Left cardiac atrium (tissue), 4 donors: ENCODE data around the gene ARRDC4. TPM values are rescaled to one million over a fixed set of nuclear protein-coding genes. Genes with fewer than 3 reads are reported as not detected.

ENCODE experiments used
- ATAC-seq, 2 donors: fragments of 200-7000 bp; cut with Tn5 transposase; one replicate each; pipeline ENCODE4 v1.9.1; 2020; ENCODE audit warnings: mild to moderate bottlenecking in 2 of 2, moderate library complexity in 2 of 2
- DNase-seq: peaks from one replicate; pipeline ENCODE4 v3.0.0-alpha.2; 2020
- intact Hi-C, 2 donors: fragments of 100-400 bp; cut with DNase I; formaldehyde crosslinking; loops; one replicate each; pipeline versions ENCODE4 v1.14.1 to v1.15.1; 2022 to 2023
- long read RNA-seq: library from polyadenylated mRNA; unstranded; transcript quantifications from one replicate; pipeline ENCODE4 v2.0.0, GENCODE V29; 2021
- total RNA-seq, 2 donors: library from RNA; stranded (reverse); fragmentation: NEBNext Ultra II Directional; extraction: Animal tissue kit (Norgen Biotek cat#: 25700); gene quantifications; one replicate each; pipeline ENCODE4 v1.2.1, GENCODE V29; 2021
- donor health status: DM: no; HTN: yes; CAD: no.
- donor health status: DM: no; HTN: yes; CAD: no; lungs with severe emphysema.
- donor health status: DM: yes; HTN: yes; CAD: no.
- donor health status: Dilated cardiomyopathy.

Gene ARRDC4
- 10 to 100 TPM; 20.1 to 22.4 TPM for total RNA-seq
- long read RNA-seq, full-length matches to known transcripts = 3 of 5 reads
- long read RNA-seq, partial matches to known transcripts = 1 of 5 reads
- long read RNA-seq, other reads (novel, unspliced or antisense) = 1 of 5 reads

DNA sequence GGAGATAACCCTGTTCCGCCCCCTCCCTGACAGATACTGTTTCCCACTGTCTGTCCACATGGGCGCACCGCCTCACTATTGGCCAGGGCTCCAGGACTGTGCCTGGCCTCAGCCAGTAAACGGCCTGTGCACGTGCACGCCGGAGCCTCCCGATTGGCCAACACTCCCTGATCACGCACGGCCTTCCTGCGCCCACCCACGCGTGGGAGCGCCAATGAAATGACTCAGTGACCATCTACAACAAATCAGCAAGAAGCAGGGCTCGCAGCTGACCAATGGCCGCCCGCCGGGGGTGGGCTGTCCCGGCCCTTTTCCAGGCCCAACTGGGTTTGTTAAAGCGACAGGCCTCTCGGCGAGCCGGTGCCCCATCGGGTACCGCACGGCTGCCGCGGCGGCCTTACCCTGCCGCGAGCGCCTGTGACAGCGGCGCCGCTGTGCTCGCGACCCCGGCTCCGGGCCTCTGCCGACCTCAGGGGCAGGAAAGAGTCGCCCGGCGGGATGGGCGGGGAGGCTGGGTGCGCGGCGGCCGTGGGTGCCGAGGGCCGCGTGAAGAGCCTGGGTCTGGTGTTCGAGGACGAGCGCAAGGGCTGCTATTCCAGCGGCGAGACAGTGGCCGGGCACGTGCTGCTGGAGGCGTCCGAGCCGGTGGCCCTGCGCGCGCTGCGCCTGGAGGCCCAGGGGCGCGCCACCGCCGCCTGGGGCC, at the start of gene ARRDC4:
Gene ARRDC4 (plus strand): TSS at position 340 of the 703 bp plus-strand sequence. CDS start 159 bp downstream, at position 499.
- ATAC-seq = peak; percentile 97 to 99
- intact Hi-C loops = no loop called here

DNA sequence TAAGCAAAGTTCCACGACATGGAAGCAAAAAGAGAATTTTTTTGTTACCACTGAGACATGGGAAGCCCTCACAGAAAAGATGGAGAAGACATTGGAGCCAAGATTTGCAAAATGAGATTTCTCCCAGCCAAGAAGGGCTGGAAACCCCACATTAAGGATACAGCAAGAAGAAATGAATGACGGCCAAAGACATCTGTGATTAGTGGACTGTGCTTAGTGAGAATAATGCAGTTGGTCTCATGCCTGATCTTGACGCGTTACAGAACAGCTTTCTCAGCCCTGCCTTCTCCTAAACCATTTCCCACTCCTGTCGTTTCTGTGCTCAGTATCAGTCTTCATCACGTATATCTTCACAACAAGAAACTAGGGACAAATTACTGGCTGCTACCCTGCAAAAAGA, 45.8 kb upstream of the ARRDC4 start:
- intact Hi-C loops = no loop called here
- DNase-seq (no peak), ATAC-seq (no peak)

More for the DNA sequence above, at the start of gene ARRDC4:
- peak; percentile 100 for DNase-seq

GRCh38 chr15:97915261-97915660, 45.2 kb upstream of the ARRDC4 start:
- intact Hi-C loops = no loop called here
- no peak for ATAC-seq

GRCh38 chr15:97921296-97921865, 39.1 kb upstream of the ARRDC4 start:
- ATAC-seq (no peak), DNase-seq (no peak)
- intact Hi-C loops = no loop called here

More at GRCh38 chr15:97915261-97915660, 45.2 kb upstream of the ARRDC4 start:
- no peak for DNase-seq

DNA sequence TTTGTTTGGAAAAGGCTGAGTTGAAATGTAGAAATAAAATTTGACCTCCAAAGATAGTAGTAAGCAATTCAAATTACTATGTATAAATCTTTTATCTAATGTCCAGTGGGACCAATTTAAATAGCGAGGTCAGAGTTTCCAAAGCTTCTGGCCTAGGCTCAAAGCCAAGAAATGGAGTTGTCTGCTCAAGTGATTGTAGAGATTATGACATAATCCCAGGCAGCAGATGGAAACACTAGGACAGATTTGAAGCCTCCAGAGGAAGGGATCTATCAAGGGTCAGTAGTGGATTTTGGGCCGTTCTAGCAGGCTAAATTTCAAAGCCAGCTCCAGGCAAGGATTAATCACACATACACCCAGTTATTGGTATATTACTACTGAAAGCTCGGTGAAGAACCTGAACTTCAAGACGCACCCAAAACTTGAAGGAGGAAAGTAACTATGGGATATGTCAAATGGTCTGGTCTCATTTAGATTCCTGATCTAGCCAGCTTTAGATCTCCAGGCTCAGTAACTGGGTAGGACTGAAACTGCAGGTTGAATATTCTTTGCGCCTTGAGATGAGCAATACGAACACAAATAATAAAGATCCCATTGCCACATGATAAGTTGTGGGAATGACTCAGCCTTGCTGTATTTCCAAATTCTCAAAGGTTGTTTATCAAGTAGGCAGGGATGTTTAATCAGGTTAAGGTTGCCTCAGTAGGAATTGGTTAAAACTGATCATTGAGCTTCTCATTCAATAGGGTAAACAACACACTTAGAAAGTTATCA, 30.9 kb upstream of the ARRDC4 start:
- ATAC-seq (peak; percentile 26 to 27), DNase-seq (no peak)
- intact Hi-C loops = no loop called here

GRCh38 chr15:97930230-97930629, 30.3 kb upstream of the ARRDC4 start:
- no peak for ATAC-seq
- intact Hi-C loops = no loop called here
- no peak for DNase-seq

DNA sequence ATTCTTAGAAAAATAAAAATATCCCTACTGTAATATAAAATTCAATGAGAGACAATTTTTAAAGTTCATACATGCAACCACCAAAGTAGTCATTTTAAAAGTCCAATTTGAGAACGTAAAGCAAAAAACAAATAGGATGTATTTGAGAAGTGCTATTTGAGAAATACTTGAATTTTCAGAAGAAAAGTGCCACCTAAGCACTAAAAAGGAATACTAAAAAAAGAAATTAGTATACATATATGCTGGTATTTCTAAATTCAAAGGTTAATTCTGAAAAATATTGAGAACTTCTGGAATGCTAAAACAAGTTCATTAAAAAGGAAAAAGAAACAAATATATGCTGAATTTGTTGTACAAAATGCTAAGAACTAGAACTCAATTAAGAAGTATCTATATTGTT, 29.2 kb upstream of the ARRDC4 start:
- intact Hi-C loops = no loop called here
- ATAC-seq (no peak), DNase-seq (no peak)

GRCh38 chr15:97933589-97933988, 26.9 kb upstream of the ARRDC4 start:
- ATAC-seq = no peak
- intact Hi-C loops = no loop called here
- DNase-seq = no peak

- intact Hi-C loops = no loop called here
- ATAC-seq = no peak
- DNase-seq = no peak
Measured at GRCh38 chr15:97940993-97941392, 19.5 kb upstream of the ARRDC4 start.

GRCh38 chr15:97941572-97941971, 18.9 kb upstream of the ARRDC4 start:
- ATAC-seq (no peak), DNase-seq (no peak)
- intact Hi-C loops = no loop called here

GRCh38 chr15:97944724-97945123, 15.8 kb upstream of the ARRDC4 start:
- no peak for DNase-seq
- intact Hi-C loops = no loop called here
- ATAC-seq = no peak

DNA sequence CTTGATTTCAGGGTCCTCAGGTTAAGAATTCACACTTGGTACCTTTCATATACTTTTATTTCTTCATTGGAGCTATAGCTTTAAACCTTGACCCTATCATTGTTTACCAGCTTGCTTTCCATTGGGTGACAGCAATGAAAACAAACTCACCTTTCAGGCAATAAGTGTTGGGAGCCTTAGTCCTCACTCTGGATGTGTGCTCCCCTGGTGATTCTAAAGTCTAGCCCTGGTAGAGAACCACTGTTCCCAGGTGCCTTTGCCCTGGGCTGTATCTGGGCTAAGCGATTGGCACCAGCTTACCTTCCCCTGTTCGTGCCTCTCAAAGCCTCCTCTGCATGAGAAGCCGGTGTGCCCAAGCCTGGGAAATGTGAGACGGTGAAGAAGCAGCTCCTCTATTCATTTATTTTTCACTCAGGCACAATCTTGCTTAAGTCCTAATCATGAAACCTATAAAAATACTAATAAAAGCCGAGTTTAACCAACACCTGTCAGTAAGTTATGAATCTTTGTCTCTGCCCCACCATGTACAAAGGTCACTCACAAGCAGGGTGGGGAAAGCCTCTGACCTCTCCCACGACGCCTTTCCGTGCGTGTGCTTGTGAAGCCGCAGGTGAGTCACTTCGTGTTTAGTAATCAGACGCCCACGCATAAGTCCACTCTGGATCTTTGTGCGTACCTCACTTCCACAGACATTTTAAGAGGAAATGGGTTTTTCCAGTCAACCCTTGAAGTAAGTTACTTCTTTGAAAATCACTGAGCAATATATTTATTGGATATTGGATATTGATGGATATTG, 12.8 kb upstream of the ARRDC4 start:
- no peak for DNase-seq
- ATAC-seq = no peak
- intact Hi-C loops = no loop called here

- intact Hi-C loops = no loop called here
- DNase-seq (no peak), ATAC-seq (no peak)
Measured at GRCh38 chr15:97953254-97953653, 7.2 kb upstream of the ARRDC4 start.

DNA sequence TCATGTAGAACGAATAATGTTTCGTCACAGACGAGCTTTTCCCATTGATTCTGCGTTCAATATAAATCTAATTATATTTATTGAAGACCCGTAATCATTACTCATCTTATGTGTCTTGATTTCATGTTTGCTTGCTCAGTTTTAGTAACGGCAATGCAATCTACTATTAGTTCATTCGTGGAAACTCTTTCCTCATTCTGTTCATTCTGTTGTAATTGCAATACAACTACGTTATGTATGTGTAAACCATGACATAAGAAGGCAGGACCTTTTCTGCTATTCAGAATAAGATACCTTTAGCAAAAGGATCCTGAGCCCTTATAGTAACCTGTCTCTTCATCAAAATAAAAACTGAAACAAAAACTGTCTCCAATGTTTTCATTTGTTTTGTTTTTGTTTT, 6.8 kb upstream of the ARRDC4 start:
- no peak for ATAC-seq
- intact Hi-C loops = no loop called here

GRCh38 chr15:97955035-97955434, 5.5 kb upstream of the ARRDC4 start:
- intact Hi-C loops = no loop called here

More for the DNA sequence above, 6.8 kb upstream of the ARRDC4 start:
- no peak for DNase-seq

GRCh38 chr15:97955529-97955928, 5.0 kb upstream of the ARRDC4 start:
- intact Hi-C loops = no loop called here
- no peak for ATAC-seq
- no peak for DNase-seq

More at GRCh38 chr15:97955035-97955434, 5.5 kb upstream of the ARRDC4 start:
- ATAC-seq (no peak), DNase-seq (no peak)

DNA sequence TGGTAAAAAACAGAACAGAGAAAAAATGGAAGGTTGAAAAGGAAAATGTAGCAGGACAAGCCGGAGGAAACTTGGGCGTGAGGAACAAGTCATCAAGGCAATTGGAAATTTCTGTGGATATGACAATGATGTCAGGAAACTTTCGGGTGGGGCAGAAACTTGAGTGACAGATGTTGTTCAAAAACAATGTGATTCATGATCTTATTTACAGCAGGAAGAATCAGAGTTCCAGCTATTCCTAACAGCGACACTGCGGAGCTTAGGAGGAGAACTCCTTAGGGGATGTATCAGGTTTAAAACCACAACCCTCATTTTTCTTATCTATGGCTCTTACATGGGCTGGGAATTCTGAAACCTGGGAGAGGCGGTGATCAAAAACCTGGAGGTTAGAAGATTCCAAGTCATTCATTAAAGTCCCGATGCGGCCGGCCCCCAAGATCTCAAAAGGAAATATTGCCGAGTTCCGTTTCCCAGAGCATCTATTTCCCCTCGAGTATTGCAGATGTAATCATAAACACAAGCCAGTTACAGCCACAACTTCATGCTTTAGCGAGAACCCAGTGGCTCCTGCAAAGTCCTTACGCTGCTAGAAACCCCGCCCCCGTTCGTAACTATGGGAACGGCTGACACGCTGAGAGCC, 659 bp upstream of the ARRDC4 start:
- ATAC-seq (no peak), DNase-seq (no peak)
- intact Hi-C loops = no loop called here

GRCh38 chr15:97961067-97961954, 808 bp downstream of the ARRDC4 start:
- ATAC-seq (peak; percentile 5 to 33), DNase-seq (peak; percentile 65)
- intact Hi-C loops = no loop called here
